Amniotic stem cell (primary cell): ENCODE data around the gene TEC.

Source experiments
- DNase-seq: peaks from one replicate; lab custom pipeline; 2025; lab: John Stamatoyannopoulos, UW

TEC gene

DNA sequence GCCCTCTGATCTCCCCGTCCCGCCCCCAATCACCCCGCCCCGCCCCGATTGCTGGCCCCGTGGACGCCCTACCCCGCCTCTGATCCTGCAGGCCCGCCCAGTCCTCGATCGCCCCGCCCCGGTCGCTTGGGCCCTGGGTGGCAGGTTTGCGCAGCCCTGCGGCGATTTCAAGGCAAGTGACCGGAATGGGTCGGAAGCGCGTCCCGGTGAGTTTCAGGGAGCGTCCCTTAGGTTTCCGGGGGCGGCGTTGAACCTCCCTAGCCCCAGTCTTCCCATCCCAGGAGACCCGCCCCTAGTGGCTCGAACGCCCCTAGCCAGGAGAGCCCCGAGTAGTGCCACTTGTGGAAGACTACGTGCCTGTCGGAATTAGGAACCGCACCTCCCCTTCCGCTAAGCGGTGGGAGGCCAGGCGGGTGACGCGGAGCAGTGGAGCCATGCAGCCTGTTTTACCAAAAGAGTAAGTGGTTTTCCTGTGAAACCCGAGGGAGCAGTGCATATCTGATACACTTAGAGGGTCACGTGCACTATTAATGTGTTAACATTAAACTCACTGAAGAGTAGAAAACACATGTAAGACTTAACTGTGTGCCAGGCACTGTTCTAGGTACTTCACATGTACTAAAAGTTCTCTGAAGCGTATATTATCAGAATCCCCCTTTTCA is 354 bp upstream of the TEC start:
- peak; percentile 48 for DNase-seq

DNA sequence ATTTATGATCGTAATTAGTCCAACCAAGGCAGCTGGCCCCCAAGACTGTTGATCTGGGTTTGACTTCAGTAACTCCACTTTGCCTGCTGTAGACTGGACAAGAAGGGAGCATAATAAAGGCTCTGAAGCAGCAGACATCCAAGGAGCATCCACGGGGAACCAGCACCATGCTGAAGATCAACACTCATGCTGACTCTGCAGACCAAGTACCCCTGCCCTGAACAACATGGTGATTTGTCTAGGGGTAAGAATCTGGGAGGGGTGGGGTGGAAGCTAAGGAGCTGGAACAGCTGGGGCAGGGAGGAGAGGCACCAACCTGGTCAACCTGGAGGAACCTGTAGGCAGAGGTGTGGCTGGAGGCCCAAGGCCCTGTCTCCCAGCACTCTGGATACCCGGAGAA is 2.1 kb downstream of the TEC start:
- DNase-seq, result no peak

DNA sequence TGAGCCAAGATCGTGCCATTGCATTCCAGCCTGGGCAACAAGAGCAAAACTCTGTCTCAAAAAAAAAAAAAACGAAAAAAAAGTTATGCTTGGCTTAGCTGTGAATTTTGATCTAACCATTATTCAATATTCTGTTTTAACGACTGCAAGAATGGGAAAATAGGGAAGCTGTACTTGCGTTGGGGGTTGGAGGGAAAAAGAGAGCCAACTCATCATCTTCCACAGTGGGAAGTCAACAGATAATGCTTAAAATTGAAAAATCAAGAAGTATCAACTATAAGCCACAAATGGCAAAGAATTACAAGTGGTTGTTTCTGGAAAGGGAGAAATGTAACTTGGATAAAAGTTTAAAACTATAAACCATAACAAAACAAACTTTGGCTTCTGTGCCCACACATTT is 2.9 kb downstream of the TEC start:
- DNase-seq, result no peak

GRCh38 chr4:48262926-48263325 is 6.7 kb downstream of the TEC start:
- DNase-seq, result no peak

DNA sequence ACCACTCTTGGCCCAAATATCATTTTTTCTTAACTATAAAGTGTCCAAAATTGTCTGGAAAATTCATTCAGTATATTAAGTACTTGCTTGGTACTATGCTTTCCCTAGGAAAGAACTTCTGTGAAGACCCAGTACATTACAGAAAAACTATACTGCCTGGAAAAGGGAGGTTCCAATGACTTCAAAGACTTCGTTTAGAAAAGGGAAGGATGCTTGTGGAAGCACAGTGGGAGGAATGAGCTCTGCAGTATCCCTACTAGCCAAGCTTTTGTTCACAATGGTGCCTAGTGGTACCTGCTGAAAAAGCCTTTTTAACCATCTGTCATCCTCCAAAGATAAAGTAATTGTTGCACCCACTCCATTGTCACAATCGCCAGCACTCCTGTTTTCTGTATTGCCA is 7.2 kb downstream of the TEC start:
- no peak for DNase-seq

DNA sequence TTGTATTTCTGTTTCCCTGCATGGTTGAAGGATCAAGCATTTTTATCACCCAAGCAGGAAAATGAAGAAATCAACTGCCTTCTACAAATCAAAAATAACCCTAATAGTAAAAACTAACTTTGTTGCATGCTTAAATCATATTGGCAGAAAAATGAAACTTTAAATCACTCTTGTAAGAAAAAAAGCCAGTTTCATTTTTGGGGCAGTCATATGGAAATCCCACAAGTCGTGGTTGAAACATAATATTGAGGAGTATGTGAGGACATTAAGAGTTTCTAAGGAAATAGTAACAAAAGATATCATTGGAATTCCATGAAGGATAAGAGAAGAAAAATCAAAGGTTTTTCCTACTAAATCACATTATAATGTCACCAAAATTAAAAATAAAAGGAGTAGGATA is 8.4 kb downstream of the TEC start:
- no peak for DNase-seq

DNA sequence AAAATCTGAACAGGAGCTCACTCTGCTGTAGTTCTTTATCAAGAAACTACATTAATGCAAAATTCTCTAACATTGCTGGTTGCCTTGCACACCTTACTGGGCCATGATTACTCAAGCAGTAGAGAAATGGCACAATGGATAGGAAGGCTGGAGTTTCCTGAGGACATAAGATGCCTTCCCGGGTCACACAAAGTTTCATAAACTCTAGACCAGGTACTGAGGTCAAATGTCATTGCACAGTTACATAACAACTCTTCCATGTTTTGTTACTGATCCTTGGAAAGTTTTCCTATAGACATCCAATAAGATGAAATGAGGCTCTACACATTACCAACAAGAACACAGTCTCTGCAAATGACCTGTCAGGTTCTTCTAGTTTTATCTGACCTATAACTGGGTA is 9.9 kb downstream of the TEC start:
- no peak for DNase-seq

GRCh38 chr4:48258845-48259397 is 10.7 kb downstream of the TEC start:
- no peak for DNase-seq

DNA sequence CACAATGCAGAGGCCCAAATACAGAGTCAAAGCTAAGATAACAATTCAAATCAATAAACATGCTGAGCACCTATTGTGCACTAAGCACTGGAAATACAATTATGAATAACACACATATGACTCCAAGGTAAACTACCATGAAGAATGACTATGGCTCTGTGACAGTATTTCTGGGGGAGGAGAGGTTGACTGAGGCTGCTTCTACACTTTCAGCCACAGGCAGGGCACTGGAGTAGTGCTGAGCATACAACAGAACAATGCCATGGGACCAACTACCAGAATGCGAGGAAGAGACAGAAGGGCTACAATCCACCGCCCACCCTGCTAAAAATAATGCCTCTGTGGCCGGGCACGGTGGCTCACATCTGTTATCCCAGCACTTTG is 13.7 kb downstream of the TEC start:
- no peak for DNase-seq

GRCh38 chr4:48255072-48255958 is 14.3 kb downstream of the TEC start:
- no peak for DNase-seq

GRCh38 chr4:48254381-48255071 is 15.1 kb downstream of the TEC start:
- DNase-seq, result peak; percentile 31

DNA sequence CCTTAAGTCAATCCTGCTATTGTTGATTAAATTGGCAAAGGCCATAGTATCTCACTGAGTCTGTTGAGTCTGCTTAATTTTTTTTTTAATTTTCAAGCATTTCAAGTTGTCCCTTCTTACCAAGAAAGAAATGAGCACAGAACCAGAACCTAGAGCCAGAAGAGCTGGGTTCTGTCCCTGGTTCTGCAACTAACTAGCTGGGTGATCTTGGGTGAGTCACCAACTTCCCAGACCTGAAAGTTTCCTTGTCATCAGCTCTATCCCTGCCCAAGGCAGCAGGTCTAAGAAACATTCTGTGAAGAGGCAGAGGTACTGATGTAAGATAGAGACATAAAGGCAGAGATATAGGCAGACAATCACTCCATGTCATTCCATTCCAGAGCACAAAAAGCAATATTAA is 17.3 kb downstream of the TEC start:
- no peak for DNase-seq

DNA sequence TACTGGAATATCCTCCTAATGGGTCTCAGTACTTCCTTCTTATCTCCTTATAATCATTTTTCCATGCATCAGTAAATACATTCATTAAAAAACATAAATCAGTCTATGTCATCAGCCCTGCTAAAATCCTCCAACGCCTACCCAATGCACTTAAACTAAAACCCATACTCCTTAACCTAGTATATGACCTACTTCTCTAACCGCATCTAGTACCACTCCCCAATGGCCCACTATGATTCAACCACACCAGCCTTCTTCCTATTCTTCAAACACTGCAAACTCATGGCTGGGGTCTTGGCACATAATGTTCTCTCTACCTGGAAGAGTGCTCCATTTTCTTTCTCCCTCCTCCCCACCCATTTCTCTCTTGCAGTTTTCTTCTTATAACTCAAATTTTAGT is 18.7 kb downstream of the TEC start:
- DNase-seq, result no peak

DNA sequence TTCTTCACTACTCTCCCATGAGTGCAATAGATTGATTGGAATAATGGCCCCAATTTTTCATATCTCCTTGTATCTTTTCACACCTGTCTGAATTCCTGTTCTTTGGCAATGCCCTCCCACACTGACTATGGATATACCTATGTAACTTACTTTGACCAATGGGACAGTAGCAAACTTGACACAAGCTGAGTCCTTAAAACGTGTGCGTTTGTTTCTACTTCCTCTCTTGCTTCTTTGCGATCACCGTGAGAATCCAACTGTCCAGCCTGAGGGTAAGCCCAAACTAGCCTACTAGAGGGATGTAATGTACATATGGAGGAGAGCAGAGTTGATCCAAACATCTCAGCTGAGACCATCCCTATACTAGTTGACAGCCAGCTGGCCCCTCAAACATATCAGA is 19.3 kb downstream of the TEC start:
- DNase-seq, result no peak

GRCh38 chr4:48249378-48249777 is 20.3 kb downstream of the TEC start:
- DNase-seq, result no peak

GRCh38 chr4:48248559-48248953 is 21.1 kb downstream of the TEC start:
- no peak for DNase-seq

GRCh38 chr4:48247878-48248558 is 21.6 kb downstream of the TEC start:
- no peak for DNase-seq

DNA sequence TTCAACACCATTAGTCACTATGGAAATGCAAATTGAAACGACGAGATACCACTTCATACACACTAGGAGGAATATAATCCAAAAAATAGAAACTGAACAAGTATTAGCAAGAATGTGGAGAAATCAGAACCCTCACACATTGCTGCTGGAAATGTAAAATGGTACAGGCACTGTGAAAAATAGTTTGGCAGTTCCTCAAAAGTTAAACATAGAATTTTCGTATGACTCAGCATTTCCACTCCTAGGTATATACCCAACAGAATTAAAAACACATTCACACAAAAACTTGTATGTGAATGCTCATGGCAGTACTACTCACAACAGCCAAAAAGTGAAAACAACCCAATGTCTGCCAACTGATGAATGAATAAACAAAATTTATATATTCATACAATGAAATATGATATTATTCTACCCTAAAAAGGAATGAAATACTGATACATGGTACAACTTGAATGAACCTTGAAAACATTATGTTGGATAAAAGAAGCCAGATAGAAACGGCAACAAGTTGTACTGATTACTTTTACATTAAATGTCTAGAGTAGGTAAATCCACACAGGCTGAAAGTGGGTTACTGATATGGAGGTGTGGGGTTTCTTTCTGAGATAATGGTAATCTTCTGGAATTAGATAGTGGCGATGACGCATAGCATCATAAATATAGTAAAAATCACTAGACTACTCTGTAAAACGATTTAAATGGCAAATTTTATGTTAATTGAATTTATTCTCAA is 22.3 kb downstream of the TEC start:
- peak; percentile 27 for DNase-seq

GRCh38 chr4:48244665-48245064 is 25.0 kb downstream of the TEC start:
- no peak for DNase-seq

- no peak for DNase-seq
Measured at GRCh38 chr4:48243887-48244286, 25.8 kb downstream of the TEC start.

GRCh38 chr4:48243429-48243828 is 26.2 kb downstream of the TEC start:
- no peak for DNase-seq
